LNCaP clone FGC (cell line): ENCODE results near the gene RPAIN.

Experiments used
- DNase-seq: peaks from one replicate; pipeline ENCODE4 v3.0.0-alpha.2; 2011; ENCODE audit warnings: low read depth
- H3K4me3 ChIP-seq: 2 replicates; pipeline ENCODE4 v1.5.1; 2011; ENCODE audit warnings: mild to moderate bottlenecking, low read depth, low read length, control low read depth
- CTCF ChIP-seq: IDR thresholded peaks from 2 replicates; pipeline ENCODE4 v1.5.1; 2012; ENCODE audit warnings: mild to moderate bottlenecking; ENCODE audit not compliant: control insufficient read depth, insufficient read depth; ENCODE audit errors: extremely low read depth

The RPAIN gene

GRCh38 chr17:5419959-5420653 is at the start of gene RPAIN:
Gene RPAIN, plus strand, starts transcription at chr17:5420182. Its CDS starts 29 bp downstream, at chr17:5420211.
- DNase-seq = no peak
- H3K4me3 ChIP-seq = peak within 1 kb of the TSS; percentile 93
- TF ChIP-seq CTCF = no peak

- H3K4me3 ChIP-seq = no peak overlapping the region
- no peak for TF ChIP-seq CTCF
- DNase-seq = no peak
Observed at GRCh38 chr17:5370411-5370810, 49.6 kb upstream of the RPAIN start.

- no peak overlapping the region for H3K4me3 ChIP-seq
- DNase-seq = no peak
- TF ChIP-seq CTCF = no peak
Observed at GRCh38 chr17:5373112-5373511, 46.9 kb upstream of the RPAIN start.

GRCh38 chr17:5378566-5379207 is 41.3 kb upstream of the RPAIN start:
- H3K4me3 ChIP-seq = no peak overlapping the region
- DNase-seq = no peak
- no peak for TF ChIP-seq CTCF

- no peak for DNase-seq
- H3K4me3 ChIP-seq = no peak overlapping the region
- no peak for TF ChIP-seq CTCF
Observed at GRCh38 chr17:5379351-5380107, 40.5 kb upstream of the RPAIN start.

GRCh38 chr17:5380491-5381135 is 39.4 kb upstream of the RPAIN start:
- no peak overlapping the region for H3K4me3 ChIP-seq
- TF ChIP-seq CTCF = no peak
- no peak for DNase-seq
